ENCODE results near the gene NEURL3. TPM values are rescaled to one million over a fixed set of nuclear protein-coding genes. Genes with fewer than 3 reads are reported as not detected.

Gene NEURL3
- total and polyA plus RNA-seq, 12 donors = 0.03 to 0.41 (median 0.18) TPM; not detected in 8

DNA sequence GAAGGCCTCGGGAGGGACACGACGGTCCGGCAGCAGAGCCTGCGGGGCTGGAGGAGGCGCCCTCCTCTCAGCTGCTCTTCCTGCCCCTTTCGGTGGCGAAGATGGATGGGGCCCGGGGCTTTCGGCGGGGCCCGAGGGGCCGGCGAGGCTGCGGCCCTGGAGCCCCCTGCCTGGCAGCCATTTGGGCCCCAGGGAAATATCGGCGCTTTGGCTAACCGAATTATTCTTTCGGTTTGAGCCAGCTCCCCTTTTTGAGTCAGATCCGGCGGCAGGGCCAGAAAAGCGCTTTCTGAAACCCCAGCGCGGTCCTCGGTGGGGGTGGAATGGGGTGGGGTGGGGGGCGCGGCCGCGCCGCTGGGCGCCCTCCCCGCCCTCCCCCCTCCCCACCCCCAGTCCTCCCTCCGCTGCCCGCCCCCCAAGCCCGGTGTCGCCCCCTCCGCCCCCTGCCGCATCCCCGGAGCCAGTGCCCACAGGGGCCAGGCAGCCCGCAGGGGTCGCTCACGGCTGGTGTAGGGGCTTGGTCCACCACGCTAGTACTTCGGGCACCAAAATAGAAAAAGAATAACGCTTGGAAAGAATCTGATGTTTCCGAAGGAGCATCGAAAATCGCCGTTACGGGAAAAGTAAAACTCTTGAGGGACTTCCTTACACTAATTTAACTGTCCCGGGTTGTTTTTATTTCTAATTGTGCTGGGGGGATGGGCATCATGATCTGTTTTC lies 22.3 kb upstream of the NEURL3 start:
- Histone ChIP-seq H3K36me3 (replicated peaks in 1 of 2) (no peaks in the 10 kb centered on the region), H3K9me3 (replicated peaks in 1 of 3) (no peaks in the 10 kb centered on the region), H3K4me1 (replicated peaks in 1 of 2) (peaks cover 0 to 20% of the 10 kb centered on the region in 2 donors), H3K27me3 (no peaks in the 10 kb centered on the region), H3K4me3 (peak overlapping the region in 2 of 4 donors; percentile 70 to 73), H3K27ac (peak overlapping the region in 4 of 5 donors; percentile 19 to 87 (median 72))
- intact Hi-C loops (cut with DNase I) = no loop called here
- WGBS, 4 donors = 3 to 14% (median 3%) methylated on average over 19 to 50 of the region's 51 CpGs
- peak in 2 of 7 donors; percentile 24 to 25 for DNase-seq
- TF ChIP-seq CTCF (IDR thresholded peaks at IDR 0.05) (peak in 1 of 6 experiments; percentile 26), POLR2A (IDR thresholded peaks at IDR 0.05) (no peak)

DNA sequence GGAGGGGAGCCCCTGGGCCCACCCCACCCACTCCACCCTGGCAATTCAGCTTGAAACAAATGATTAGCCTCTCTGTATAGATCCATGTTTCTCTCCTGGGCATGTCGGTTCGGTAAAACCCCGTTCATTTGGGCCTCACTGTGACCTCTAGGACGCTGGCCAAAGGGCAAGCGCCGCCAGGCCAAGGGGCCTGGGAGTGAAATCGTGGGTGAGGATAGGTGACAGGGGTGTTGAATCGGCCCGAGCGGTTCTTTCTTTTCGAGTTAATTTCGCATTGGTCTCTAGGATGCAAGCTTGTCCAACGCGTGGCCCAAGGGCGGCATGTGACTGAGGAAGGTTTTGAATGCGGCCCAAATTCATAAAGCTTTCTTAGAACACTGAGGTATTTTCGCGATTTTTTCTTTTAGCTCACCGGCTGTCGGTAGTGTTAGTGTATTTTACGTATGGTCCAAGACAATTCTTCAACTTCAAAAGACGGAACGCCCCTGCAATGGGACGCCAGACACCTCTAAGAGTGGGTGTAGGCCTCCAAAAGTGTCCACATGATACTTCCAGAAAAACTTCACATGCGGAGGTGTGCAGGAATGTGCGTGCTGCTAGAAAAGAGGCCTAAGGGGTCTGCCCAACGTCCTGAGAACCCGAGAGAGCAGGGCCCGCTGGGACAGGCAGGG lies 21.6 kb upstream of the NEURL3 start:
- DNase-seq = no peak
- WGBS, 4 donors = 80 to 85% (median 83%) methylated on average over 24 to 29 of the region's 29 CpGs
- peaks cover 0 to 17% of the 10 kb centered on the region in 2 donors for H3K4me1 ChIP-seq (replicated peaks in 1 of 2)

GRCh38 chr2:96526101-96526591 lies 21.0 kb upstream of the NEURL3 start:
- DNase-seq = no peak
- Histone ChIP-seq H3K9me3 (replicated peaks in 1 of 3) (no peaks in the 10 kb centered on the region), H3K4me1 (replicated peaks in 1 of 2) (peaks cover 0 to 11% of the 10 kb centered on the region in 2 donors), H3K27ac (no peak overlapping the region), H3K27me3 (no peaks in the 10 kb centered on the region), H3K4me3 (no peak overlapping the region), H3K36me3 (replicated peaks in 1 of 2) (no peaks in the 10 kb centered on the region)
- TF ChIP-seq CTCF (IDR thresholded peaks at IDR 0.05) (no peak), POLR2A (IDR thresholded peaks at IDR 0.05) (no peak)
- intact Hi-C loops (cut with DNase I) = no loop called here
- WGBS, 4 donors = 87 to 96% (median 95%) methylated on average over 3 to 12 of the region's 12 CpGs

More for the DNA sequence above, 21.6 kb upstream of the NEURL3 start:
- TF ChIP-seq POLR2A (IDR thresholded peaks at IDR 0.05) (no peak), CTCF (IDR thresholded peaks at IDR 0.05) (no peak)
- Histone ChIP-seq H3K9me3 (replicated peaks in 1 of 3) (no peaks in the 10 kb centered on the region), H3K4me3 (peak overlapping the region in 2 of 4 donors; percentile 70 to 73), H3K27ac (peak overlapping the region in 3 of 5 donors; percentile 68 to 87 (median 76)), H3K36me3 (replicated peaks in 1 of 2) (no peaks in the 10 kb centered on the region), H3K27me3 (no peaks in the 10 kb centered on the region)
- intact Hi-C loops (cut with DNase I) = no loop called here

DNA sequence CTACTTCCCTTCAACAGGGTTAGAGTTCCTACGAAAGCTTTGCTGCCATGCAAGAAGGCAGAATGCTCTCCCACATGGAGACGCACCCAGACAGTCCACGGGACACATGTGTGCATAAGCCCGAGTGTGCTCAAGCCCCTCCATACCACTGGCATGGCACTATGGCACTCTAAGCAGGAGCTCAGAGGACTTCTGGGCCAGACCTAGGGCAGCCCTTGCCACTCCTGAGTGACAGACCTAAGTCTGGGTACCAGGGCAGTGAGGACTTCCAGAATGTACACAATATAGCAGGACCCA lies 20.0 kb upstream of the NEURL3 start:
- Histone ChIP-seq H3K36me3 (replicated peaks in 1 of 2) (no peaks in the 10 kb centered on the region), H3K27ac (no peak overlapping the region), H3K9me3 (replicated peaks in 1 of 3) (no peaks in the 10 kb centered on the region), H3K27me3 (no peaks in the 10 kb centered on the region), H3K4me1 (replicated peaks in 1 of 2) (peaks cover 0 to 11% of the 10 kb centered on the region in 2 donors), H3K4me3 (no peak overlapping the region)
- WGBS, 4 donors = 83 to 91% (median 90%) methylated on average over 2 to 4 of the region's 4 CpGs
- DNase-seq = no peak
- intact Hi-C loops (cut with DNase I) = no loop called here
- TF ChIP-seq CTCF (IDR thresholded peaks at IDR 0.05) (no peak), POLR2A (IDR thresholded peaks at IDR 0.05) (no peak)

All from adrenal gland (tissue), 12 donors.